Measurements from ENCODE around the gene LIMS2.

The LIMS2 gene

DNA sequence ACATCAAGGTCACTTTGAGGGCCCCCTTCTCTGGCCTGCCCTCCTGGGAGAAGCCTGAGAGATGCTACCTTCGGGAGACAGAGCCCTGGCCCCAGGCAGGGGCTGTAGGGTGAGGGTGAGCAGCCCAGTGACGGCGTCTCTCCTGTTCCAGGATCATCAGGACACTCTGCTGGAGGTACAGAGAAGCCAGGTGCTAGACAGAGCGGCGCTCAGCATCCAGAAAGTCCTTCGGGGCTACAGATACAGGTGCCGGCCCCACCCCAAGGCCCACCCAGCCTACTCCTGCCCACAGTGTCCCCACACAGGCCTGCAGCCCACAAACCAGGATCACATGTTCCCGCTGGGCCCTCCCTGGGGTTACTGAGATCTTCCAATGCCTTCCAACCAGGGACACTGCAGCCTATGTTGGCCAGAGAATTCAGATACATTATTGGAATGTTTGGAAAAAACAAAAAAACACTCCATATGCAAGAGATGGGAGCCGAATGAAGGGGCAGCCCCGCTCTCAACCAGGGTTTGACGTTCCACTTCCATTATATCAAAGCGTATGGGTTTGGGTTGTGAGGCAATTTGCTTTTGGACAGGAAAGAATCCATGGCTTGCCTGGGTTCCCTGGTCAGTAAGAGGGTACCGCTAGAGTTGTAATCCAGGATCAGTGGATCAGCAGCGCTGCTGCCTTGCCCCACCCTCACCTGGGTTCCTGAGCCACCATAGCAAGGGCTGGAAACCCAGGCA lies 78.9 kb downstream of the LIMS2 start:
- no peak for FAIRE-seq

DNA sequence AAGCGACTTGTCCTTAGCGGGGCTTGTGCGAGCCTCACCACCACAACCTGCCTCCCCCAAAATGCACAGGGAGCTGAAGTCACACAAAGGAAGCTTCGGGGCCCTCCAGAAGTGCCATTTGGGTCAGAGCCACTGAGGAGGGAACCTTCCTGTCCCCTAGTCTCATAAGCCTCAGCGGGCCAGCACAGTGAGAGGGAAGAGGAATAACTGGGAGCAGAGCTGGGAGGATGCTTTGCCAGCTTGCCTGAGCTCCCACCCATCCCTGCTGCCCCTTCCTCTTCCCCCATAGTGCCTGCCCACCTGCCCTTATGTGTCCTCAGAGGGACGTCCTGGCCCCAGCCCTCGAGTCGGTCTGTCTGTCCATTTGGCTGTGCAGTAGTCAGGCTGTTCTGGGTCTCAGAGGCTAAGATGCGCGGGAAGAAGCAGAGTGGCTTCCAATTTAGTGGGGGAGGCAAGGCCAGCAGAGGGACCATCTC lies 81.2 kb downstream of the LIMS2 start:
- FAIRE-seq, result no peak

- no peak for FAIRE-seq
These were observed 81.9 kb downstream of the LIMS2 start for GRCh38 chr2:127593228-127594115.

DNA sequence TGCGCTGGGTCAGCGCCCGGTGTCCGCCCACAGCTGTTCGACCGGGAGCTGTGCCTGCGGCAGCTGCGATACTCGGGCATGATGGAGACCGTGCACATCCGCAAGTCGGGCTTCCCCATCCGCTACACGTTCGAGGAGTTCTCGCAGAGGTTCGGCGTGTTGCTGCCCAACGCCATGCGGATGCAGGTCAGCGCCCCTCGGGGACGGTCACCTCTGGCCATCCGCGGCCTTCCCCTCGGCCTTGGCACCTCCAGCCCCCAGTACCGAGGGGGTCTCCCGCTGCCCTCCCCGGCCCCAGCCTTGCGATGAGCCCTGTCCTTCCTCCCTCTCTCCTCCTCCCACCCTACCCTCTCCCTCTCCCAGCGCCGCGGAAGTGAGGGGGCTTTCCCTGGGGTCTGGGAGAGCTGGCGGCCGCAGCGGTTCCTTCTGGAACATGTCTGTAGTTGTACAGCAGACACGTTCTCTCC lies 82.5 kb downstream of the LIMS2 start:
- FAIRE-seq, result no peak

DNA sequence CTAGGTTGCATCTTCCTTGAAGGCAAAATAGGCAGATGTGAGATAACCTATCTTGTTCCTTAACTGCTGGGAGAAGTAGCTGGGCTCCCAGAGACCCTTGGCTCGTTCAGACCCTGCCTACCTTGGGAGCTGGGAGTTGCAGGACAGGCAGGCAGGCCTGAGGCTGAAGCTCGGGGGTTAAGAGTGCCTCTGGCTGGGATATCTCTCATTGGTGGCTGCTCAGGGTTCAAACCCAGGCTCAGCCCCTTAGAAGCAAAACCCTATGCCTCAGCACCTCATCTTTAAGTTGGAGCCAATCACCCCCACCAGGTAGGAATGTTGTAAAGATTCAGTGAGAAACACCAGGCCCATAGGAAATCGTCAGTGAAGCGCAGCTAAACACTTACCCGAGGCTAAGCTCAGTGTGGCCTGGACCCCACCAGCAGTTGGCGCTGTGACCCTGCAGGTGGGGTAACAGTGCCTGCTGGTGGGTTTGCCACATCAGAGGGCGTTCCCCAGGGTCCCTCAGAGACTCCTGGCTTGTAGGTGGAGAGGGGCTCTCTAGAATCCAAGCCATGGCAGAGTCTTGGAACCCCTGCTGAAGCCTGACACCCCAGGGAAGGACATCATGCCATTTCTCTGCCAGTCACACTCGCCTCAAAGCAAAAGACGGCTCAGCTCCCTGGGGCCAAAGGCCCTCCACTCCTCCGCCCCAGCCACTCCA lies 84.0 kb downstream of the LIMS2 start:
- FAIRE-seq, result no peak

DNA sequence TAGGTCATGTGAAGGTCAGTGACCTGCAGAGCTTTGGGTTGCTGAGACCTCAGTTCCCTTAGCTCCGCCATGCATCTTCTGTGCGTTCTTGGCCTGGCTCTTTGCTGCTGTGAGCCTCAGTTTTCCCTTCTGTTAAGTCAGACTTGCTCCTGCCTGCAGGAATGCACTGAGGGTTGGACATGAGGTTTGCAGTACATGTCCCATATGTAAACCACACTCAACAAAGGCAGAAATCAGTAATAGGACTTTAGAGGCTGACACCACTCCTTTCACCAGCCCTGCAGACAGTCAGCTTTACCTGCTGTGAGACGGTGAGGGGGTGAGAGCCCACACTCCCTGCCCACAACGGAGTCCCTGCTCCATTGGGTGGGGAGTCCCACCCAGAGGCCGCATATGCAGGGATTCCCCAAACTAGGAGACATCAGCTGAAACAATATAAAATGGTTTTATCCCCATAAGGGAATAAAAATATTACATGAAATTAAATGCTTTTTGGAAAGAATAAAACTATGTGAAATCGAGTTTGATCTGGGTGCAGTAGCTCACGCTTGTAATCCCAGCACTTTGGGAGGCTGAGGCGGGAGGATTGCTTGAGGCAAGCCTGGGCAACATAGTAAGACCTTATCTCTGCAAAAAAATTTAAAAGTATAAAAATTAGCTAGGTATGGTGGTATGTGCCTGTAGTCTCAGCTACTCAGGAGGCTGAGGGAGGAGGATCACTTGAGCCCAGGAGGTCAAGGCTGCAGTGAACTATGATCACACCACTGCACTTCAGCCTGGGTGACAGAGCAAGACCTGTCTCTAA lies 84.7 kb downstream of the LIMS2 start:
- FAIRE-seq, result no peak

DNA sequence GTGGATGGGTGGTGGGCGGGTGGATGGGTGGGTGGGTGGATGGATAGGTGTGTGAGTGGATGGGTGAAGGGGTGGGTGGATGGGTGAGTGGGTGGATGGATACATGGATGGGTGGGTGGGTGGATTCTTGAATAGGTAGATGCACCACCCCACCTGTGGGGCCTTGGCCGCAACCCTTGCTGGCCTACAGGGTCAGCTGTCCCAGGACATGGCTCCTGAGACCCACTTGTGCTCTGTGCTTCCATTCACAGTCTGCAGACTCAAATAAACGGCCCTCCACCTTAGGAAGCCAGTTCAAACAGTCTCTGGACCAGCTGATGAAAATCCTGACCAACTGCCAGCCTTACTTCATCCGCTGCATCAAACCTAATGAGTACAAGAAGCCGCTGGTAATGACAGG lies 85.5 kb downstream of the LIMS2 start:
- no peak for FAIRE-seq

GRCh38 chr2:127589358-127589757 lies 86.0 kb downstream of the LIMS2 start:
- no peak for FAIRE-seq

Data from TTC549 (cell line).